ENCODE measurements around the gene ANO10.
"Not testable (repeated sequence)": the region's sequence is repeated elsewhere in the genome, so short reads cannot be mapped to it uniquely, and the experiment has no call there.

Gene ANO10

GRCh38 chr3:43582866-43583265 is 38.9 kb downstream of the ANO10 start:
- DNase-seq (ENCODE audit: low read depth in 2 of 3, low spot score in 1 of 3), result no peak

- no peak for DNase-seq (ENCODE audit: low read depth in 2 of 3, low spot score in 1 of 3)
Measured at GRCh38 chr3:43581343-43581742, 40.5 kb downstream of the ANO10 start.

- DNase-seq (ENCODE audit: low read depth in 2 of 3, low spot score in 1 of 3), result no peak
Measured at GRCh38 chr3:43580181-43580580, 41.6 kb downstream of the ANO10 start.

- no peak for DNase-seq (ENCODE audit: low read depth in 2 of 3, low spot score in 1 of 3)
Measured at GRCh38 chr3:43573576-43573975, 48.2 kb downstream of the ANO10 start.

GRCh38 chr3:43565661-43566341 is 56.0 kb downstream of the ANO10 start:
- not testable (repeated sequence) for DNase-seq (ENCODE audit: low read depth in 2 of 3, low spot score in 1 of 3)

GRCh38 chr3:43559961-43560360 is 61.9 kb downstream of the ANO10 start:
- no peak for DNase-seq (ENCODE audit: low read depth in 2 of 3, low spot score in 1 of 3)

- no peak for DNase-seq (ENCODE audit: low read depth in 2 of 3, low spot score in 1 of 3)
Measured at GRCh38 chr3:43558171-43558570, 63.6 kb downstream of the ANO10 start.

GRCh38 chr3:43549626-43550290 is 72.1 kb downstream of the ANO10 start:
- no peak for DNase-seq (ENCODE audit: low read depth in 2 of 3, low spot score in 1 of 3)

GRCh38 chr3:43544277-43544676 is 77.5 kb downstream of the ANO10 start:
- not testable (repeated sequence) for DNase-seq (ENCODE audit: low read depth in 2 of 3, low spot score in 1 of 3)

- DNase-seq (ENCODE audit: low read depth in 2 of 3, low spot score in 1 of 3), result no peak
Measured at GRCh38 chr3:43542328-43543043, 79.3 kb downstream of the ANO10 start.

GRCh38 chr3:43540624-43541023 is 81.2 kb downstream of the ANO10 start:
- no peak for DNase-seq (ENCODE audit: low read depth in 2 of 3, low spot score in 1 of 3)

- no peak for DNase-seq (ENCODE audit: low read depth in 2 of 3, low spot score in 1 of 3)
Measured at GRCh38 chr3:43539321-43539720, 82.5 kb downstream of the ANO10 start.

GRCh38 chr3:43537225-43537624 is 84.6 kb downstream of the ANO10 start:
- DNase-seq (ENCODE audit: low read depth in 2 of 3, low spot score in 1 of 3), result no peak

GRCh38 chr3:43534675-43535074 is 87.1 kb downstream of the ANO10 start:
- DNase-seq (ENCODE audit: low read depth in 2 of 3, low spot score in 1 of 3), result no peak

GRCh38 chr3:43533009-43533408 is 88.8 kb downstream of the ANO10 start:
- DNase-seq (ENCODE audit: low read depth in 2 of 3, low spot score in 1 of 3), result no peak

- peak in 1 of 3 donors; percentile 2 for DNase-seq (ENCODE audit: low read depth in 2 of 3, low spot score in 1 of 3)
Measured at GRCh38 chr3:43531835-43532234, 90.0 kb downstream of the ANO10 start.

- no peak for DNase-seq (ENCODE audit: low read depth in 2 of 3, low spot score in 1 of 3)
Measured at GRCh38 chr3:43528498-43529099, 93.2 kb downstream of the ANO10 start.

GRCh38 chr3:43526956-43527355 is 94.9 kb downstream of the ANO10 start:
- no peak for DNase-seq (ENCODE audit: low read depth in 2 of 3, low spot score in 1 of 3)

- DNase-seq (ENCODE audit: low read depth in 2 of 3, low spot score in 1 of 3), result no peak
Measured at GRCh38 chr3:43525941-43526607, 95.7 kb downstream of the ANO10 start.

- DNase-seq (ENCODE audit: low read depth in 2 of 3, low spot score in 1 of 3), result no peak
Measured at GRCh38 chr3:43525386-43525785, 96.4 kb downstream of the ANO10 start.

- no peak for DNase-seq (ENCODE audit: low read depth in 2 of 3, low spot score in 1 of 3)
Measured at GRCh38 chr3:43523454-43524053, 98.3 kb downstream of the ANO10 start.
